ENCODE measurements around the gene RIMS1.

DNA sequence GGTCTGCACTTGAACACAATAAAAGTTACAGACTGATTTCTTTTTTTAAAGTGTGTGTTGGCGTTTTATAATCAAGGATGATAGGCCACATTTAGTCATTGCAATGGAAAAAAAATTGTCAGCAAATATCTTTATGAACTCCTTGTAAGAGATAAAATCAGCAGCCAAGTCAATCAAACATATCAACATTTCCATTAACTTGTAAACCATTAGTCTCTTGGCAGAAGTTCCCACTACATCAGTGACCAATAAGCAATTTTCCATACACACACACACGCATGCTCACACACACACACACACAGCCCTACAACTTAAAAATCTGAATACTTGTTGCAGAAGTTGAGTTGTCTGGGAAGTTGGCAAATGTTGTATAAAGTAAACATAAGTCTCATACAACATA is 419.6 kb downstream of the RIMS1 start:
- TF ChIP-seq CTCF (IDR thresholded peaks at IDR 0.05; ENCODE audit: low read length) (no peak), EZH2 (optimal IDR thresholded peaks at IDR 0.05; ENCODE audit: low read depth, low read length) (no peak)
